H9 (cell line): ENCODE results near the gene CDC14A. TPM values are rescaled to one million over a fixed set of nuclear protein-coding genes. Genes with fewer than 3 reads are reported as not detected.

Source experiments
- DNase-seq: peaks from one replicate; pipeline ENCODE4 v3.0.0-alpha.2; 2017
- H2AFZ ChIP-seq: one replicate; pipeline ENCODE4 v1.6.1; 2013; ENCODE audit warnings: mild to moderate bottlenecking, low read length, control low read depth, moderate library complexity
- H2AK5ac ChIP-seq: 2 replicates; pipeline ENCODE4 v1.6.1; 2013; ENCODE audit warnings: low read length, control low read depth, mixed read lengths; ENCODE audit not compliant: insufficient read length
- H2BK120ac ChIP-seq: one replicate; pipeline ENCODE4 v1.6.1; 2013; ENCODE audit warnings: low read depth, mild to moderate bottlenecking, low read length, control low read depth, inconsistent platforms; ENCODE audit not compliant: poor library complexity, severe bottlenecking
- H2BK12ac ChIP-seq: 2 replicates; pipeline ENCODE4 v1.6.1; 2013; ENCODE audit warnings: low read length, control low read depth, mixed read lengths, low read depth; ENCODE audit not compliant: insufficient read length
- H2BK15ac ChIP-seq: 2 replicates; pipeline ENCODE4 v1.6.1; 2013; ENCODE audit warnings: low read depth, low read length, control low read depth
- H2BK20ac ChIP-seq: one replicate; pipeline ENCODE4 v1.6.1; 2013; ENCODE audit warnings: low read depth, mild to moderate bottlenecking, low read length, control low read depth, inconsistent platforms; ENCODE audit not compliant: poor library complexity, severe bottlenecking
- H2BK5ac ChIP-seq: 2 replicates; pipeline ENCODE4 v1.6.1; 2013; ENCODE audit warnings: low read length, control low read depth, mixed read lengths; ENCODE audit not compliant: insufficient read length
- H3K14ac ChIP-seq: 2 replicates; pipeline ENCODE4 v1.6.1; 2013; ENCODE audit warnings: low read length, control low read depth; ENCODE audit not compliant: insufficient read depth
- H3K18ac ChIP-seq: 2 replicates; pipeline ENCODE4 v1.6.1; 2013; ENCODE audit warnings: low read depth, mild to moderate bottlenecking, mixed read lengths, low read length, control low read depth; ENCODE audit not compliant: insufficient read length
- H3K23ac ChIP-seq: 2 replicates; pipeline ENCODE4 v1.6.1; 2013; ENCODE audit warnings: low read length, control low read depth, mixed read lengths, low read depth; ENCODE audit not compliant: insufficient read length
- H3K23me2 ChIP-seq: 2 replicates; pipeline ENCODE4 v1.6.1; 2013; ENCODE audit warnings: low read depth, mild to moderate bottlenecking, mixed read lengths, low read length, control low read depth; ENCODE audit not compliant: insufficient read length, poor library complexity, severe bottlenecking
- H3K27ac ChIP-seq: 2 replicates; pipeline ENCODE4 v1.5.1; 2013; ENCODE audit warnings: low read length, control low read depth, mixed read lengths, low read depth; ENCODE audit not compliant: insufficient read length
- H3K27me3 ChIP-seq: 2 replicates; pipeline ENCODE4 v1.6.1; 2013; ENCODE audit warnings: low read length, control low read depth, inconsistent platforms; ENCODE audit not compliant: insufficient read depth
- H3K4ac ChIP-seq: 2 replicates; pipeline ENCODE4 v1.6.1; 2013; ENCODE audit warnings: low read depth, mild to moderate bottlenecking, control low read depth, inconsistent platforms, low read length, moderate library complexity
- H3K4me1 ChIP-seq: 2 replicates; pipeline ENCODE4 v1.6.1; 2013; ENCODE audit warnings: low read length, control low read depth, inconsistent platforms; ENCODE audit not compliant: insufficient read depth
- H3K4me2 ChIP-seq: 2 replicates; pipeline ENCODE4 v1.6.1; 2013; ENCODE audit warnings: low read length, control low read depth, mixed read lengths; ENCODE audit not compliant: insufficient read length, insufficient read depth
- H3K56ac ChIP-seq: 2 replicates; pipeline ENCODE4 v1.6.1; 2013; ENCODE audit warnings: low read depth, mild to moderate bottlenecking, mixed read lengths, low read length, control low read depth; ENCODE audit not compliant: insufficient read length
- H3K79me1 ChIP-seq: 2 replicates; pipeline ENCODE4 v1.6.1; 2013; ENCODE audit warnings: low read depth, mild to moderate bottlenecking, moderate library complexity, low read length, control low read depth, inconsistent platforms; ENCODE audit not compliant: insufficient read depth, poor library complexity, severe bottlenecking
- H3K79me2 ChIP-seq: 2 replicates; pipeline ENCODE4 v1.6.1; 2013; ENCODE audit warnings: low read length, control low read depth, inconsistent platforms; ENCODE audit not compliant: insufficient read depth
- H3K9ac ChIP-seq: 2 replicates; pipeline ENCODE4 v1.6.1; 2013; ENCODE audit warnings: low read length, control low read depth, mixed read lengths; ENCODE audit not compliant: insufficient read length; ENCODE audit errors: extremely low read depth
- H3K9me3 ChIP-seq: one replicate; pipeline ENCODE4 v1.6.1; 2013; ENCODE audit warnings: low read depth, low read length, inconsistent platforms; ENCODE audit not compliant: control insufficient read depth
- H3T11ph ChIP-seq: one replicate; pipeline ENCODE4 v1.6.1; 2013; ENCODE audit warnings: mild to moderate bottlenecking, low read length, control low read depth, inconsistent platforms
- H4K20me1 ChIP-seq: one replicate; pipeline ENCODE4 v1.6.1; 2013; ENCODE audit not compliant: control insufficient read depth, insufficient read length, insufficient read depth
- H4K5ac ChIP-seq: 2 replicates; pipeline ENCODE4 v1.6.1; 2013; ENCODE audit warnings: low read depth, mild to moderate bottlenecking, mixed read lengths, low read length, control low read depth; ENCODE audit not compliant: insufficient read length
- H4K8ac ChIP-seq: replicated peaks from 2 replicates; pipeline ENCODE4 v1.6.1; 2013; ENCODE audit warnings: low read length, control low read depth, mixed read lengths, low read depth; ENCODE audit not compliant: insufficient read length
- H4K91ac ChIP-seq: 2 replicates; pipeline ENCODE4 v1.6.1; 2013; ENCODE audit warnings: low read depth, mild to moderate bottlenecking, moderate library complexity, mixed read lengths, low read length, control low read depth; ENCODE audit not compliant: insufficient read length
- H3K27ac Mint-ChIP-seq, 3 experiments: 2 replicates in 2 of 3; 3 replicates in 1 of 3; pipeline ENCODE4 v1.8.0; 2020 to 2021; ENCODE audit warnings: mixed read lengths in 3 of 3, mild to moderate bottlenecking in 1 of 3, moderate library complexity in 1 of 3
- H3K27me3 Mint-ChIP-seq: 2 replicates; pipeline ENCODE4 v1.8.0; 2021; ENCODE audit warnings: low read depth, mild to moderate bottlenecking, moderate library complexity, mixed read lengths
- H3K36me3 Mint-ChIP-seq, 3 experiments: 2 replicates in 2 of 3; 3 replicates in 1 of 3; pipeline ENCODE4 v1.8.0; 2020 to 2021; ENCODE audit warnings: low read depth in 3 of 3, mixed read lengths in 3 of 3; ENCODE audit not compliant: insufficient read depth in 1 of 3
- H3K4me1 Mint-ChIP-seq, 2 experiments: 2 replicates each; pipeline ENCODE4 v1.8.0; 2020; ENCODE audit warnings: mixed read lengths in 2 of 2
- H3K4me3 Mint-ChIP-seq, 2 experiments: 2 replicates in 1 of 2; 3 replicates in 1 of 2; pipeline ENCODE4 v1.8.0; 2020 to 2021; ENCODE audit warnings: mild to moderate bottlenecking in 2 of 2, mixed read lengths in 2 of 2, moderate library complexity in 1 of 2
- H3K9me3 Mint-ChIP-seq, 2 experiments: 2 replicates in 1 of 2; 3 replicates in 1 of 2; pipeline ENCODE4 v1.8.0; 2020; ENCODE audit warnings: mild to moderate bottlenecking in 2 of 2, mixed read lengths in 2 of 2, moderate library complexity in 1 of 2
- WGBS: extraction: QIAGEN DNeasy Blood & Tissue Kit; methylation state at CpG from one replicate; pipeline ENCODE4 v1.1.7; 2013; ENCODE audit warnings: missing lambda C conversion rate, low lambda C conversion rate, mixed read lengths; ENCODE audit not compliant: insufficient read length; ENCODE audit errors: extremely low coverage; 5-methylcytosine and 5-hydroxymethylcytosine counted together
- total RNA-seq: library from RNA; stranded (reverse); gene quantifications from 2 replicates; pipeline ENCODE4 v1.2.1, GENCODE V29; 2021
- TF ChIP-seq, protein P1 (sequence below): fragments of 200-600 bp; sonication (generic); conservative IDR thresholded peaks from 3 replicates; pipeline ENCODE4 v1.8.0; 2021; ENCODE audit warnings: antibody characterized with exemption, mild to moderate bottlenecking

CDC14A gene
- total RNA-seq, 1 experiment from 2014 or later: 8.9 TPM

DNA sequence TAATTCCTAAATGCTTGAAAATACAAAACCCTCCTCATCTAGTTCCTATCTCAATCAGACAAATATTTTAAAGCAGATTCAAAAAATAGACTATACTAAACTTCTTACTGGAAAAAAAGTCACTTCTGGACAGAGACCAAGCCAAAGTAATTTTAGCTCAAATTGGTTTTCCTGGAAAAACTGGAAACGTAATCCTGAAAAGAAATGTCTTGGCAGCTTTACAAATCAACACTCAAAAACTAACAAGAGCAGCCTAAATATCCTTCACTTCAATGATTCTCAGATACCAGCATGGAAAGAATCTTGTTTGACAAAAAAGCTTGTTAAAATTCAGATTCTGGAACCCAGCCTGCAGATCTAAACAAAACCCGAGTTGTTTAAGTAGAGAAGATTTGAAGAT is 176.6 kb downstream of the CDC14A start:
- no CpG with 5 or more reads among the region's 2 CpGs for WGBS
- H3K36me3 Mint-ChIP-seq: no peaks in the 10 kb centered on the region
- H3K4ac ChIP-seq: no peak overlapping the region
- no peak overlapping the region for H3T11ph ChIP-seq
- TF ChIP-seq, protein P1, sequence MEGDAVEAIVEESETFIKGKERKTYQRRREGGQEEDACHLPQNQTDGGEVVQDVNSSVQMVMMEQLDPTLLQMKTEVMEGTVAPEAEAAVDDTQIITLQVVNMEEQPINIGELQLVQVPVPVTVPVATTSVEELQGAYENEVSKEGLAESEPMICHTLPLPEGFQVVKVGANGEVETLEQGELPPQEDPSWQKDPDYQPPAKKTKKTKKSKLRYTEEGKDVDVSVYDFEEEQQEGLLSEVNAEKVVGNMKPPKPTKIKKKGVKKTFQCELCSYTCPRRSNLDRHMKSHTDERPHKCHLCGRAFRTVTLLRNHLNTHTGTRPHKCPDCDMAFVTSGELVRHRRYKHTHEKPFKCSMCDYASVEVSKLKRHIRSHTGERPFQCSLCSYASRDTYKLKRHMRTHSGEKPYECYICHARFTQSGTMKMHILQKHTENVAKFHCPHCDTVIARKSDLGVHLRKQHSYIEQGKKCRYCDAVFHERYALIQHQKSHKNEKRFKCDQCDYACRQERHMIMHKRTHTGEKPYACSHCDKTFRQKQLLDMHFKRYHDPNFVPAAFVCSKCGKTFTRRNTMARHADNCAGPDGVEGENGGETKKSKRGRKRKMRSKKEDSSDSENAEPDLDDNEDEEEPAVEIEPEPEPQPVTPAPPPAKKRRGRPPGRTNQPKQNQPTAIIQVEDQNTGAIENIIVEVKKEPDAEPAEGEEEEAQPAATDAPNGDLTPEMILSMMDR: no peak
- H2BK15ac ChIP-seq: no peak overlapping the region
- no peak overlapping the region for H3K14ac ChIP-seq
- no peak for DNase-seq
- H4K5ac ChIP-seq: no peak overlapping the region
- H2AK5ac ChIP-seq: no peak overlapping the region
- no peaks in the 10 kb centered on the region for H3K23me2 ChIP-seq
- H4K8ac ChIP-seq: no peak overlapping the region
- peaks cover 1% of the 10 kb centered on the region; the same call in 1 of the 2 replicates for H3K27me3 Mint-ChIP-seq
- no peaks in the 10 kb centered on the region for H4K20me1 ChIP-seq
- no peak overlapping the region for H3K4me2 ChIP-seq
- H3K79me1 ChIP-seq: no peaks in the 10 kb centered on the region
- no peak overlapping the region for H4K91ac ChIP-seq
- H2BK5ac ChIP-seq: no peak overlapping the region
- H3K4me1 ChIP-seq: no peaks in the 10 kb centered on the region
- H2BK20ac ChIP-seq: no peak overlapping the region
- H2BK120ac ChIP-seq: no peak overlapping the region
- no peaks in the 10 kb centered on the region for H3K4me1 Mint-ChIP-seq
- no peaks in the 10 kb centered on the region for H3K9me3 Mint-ChIP-seq
- H2AFZ ChIP-seq: no peak overlapping the region
- H3K9ac ChIP-seq: no peak overlapping the region
- no peak overlapping the region for H3K18ac ChIP-seq
- no peaks in the 10 kb centered on the region for H3K79me2 ChIP-seq
- H3K56ac ChIP-seq: no peak overlapping the region
- no peak overlapping the region for H2BK12ac ChIP-seq
- H3K27ac ChIP-seq: no peak overlapping the region
- H3K9me3 ChIP-seq: no peaks in the 10 kb centered on the region
- H3K4me3 Mint-ChIP-seq: no peak overlapping the region
- H3K27ac Mint-ChIP-seq: no peak overlapping the region
- no peaks in the 10 kb centered on the region for H3K27me3 ChIP-seq
- H3K23ac ChIP-seq: no peak overlapping the region
